B cell (primary cell): ENCODE data around the gene CREB3L1.

Experiments
- CTCF ChIP-seq: fragments of 200-600 bp; IDR thresholded peaks from one replicate; pipeline ENCODE4 v1.8.0; 2022; ENCODE audit warnings: antibody characterized with exemption, mild to moderate bottlenecking
- EZH2 ChIP-seq: IDR thresholded peaks from 2 replicates; pipeline ENCODE4 v1.6.1; 2012; ENCODE audit warnings: borderline replicate concordance, low read depth, mild to moderate bottlenecking, moderate library complexity, low read length; ENCODE audit not compliant: insufficient read depth, poor library complexity, severe bottlenecking

- peak; percentile 73 for TF ChIP-seq CTCF
- TF ChIP-seq EZH2: no peak
Measured at GRCh38 chr11:46346886-46347636, 69.6 kb downstream of the CREB3L1 start, which contains the start of gene DGKZ.
